ENCODE measurements around the gene ZBED1. TPM values are rescaled to one million over a fixed set of nuclear protein-coding genes. Genes with fewer than 3 reads are reported as not detected.

The ZBED1 gene
- total and polyA plus RNA-seq, 2 experiments from 2014 or later: 16.1 to 43.8 TPM

DNA sequence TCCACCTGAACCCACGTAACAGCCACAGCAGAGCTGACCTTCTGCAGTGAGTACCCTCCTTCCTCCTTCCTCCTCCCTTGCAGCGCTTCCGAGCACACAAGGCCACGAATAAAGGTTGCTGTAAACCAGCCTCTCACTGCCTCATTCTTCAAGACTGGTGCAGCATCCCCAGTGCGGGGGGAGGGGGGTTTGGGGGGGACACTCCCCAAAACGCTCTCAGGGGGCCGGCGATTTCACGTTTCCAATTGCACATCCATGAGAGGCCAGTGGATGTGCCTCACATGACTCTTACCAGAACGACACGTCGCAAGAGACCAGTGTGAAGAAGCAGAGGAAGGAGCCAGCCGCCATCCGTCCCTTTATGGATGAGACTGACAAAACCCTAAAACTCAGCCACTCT, 5.2 kb downstream of the ZBED1 start:
- peaks cover 47% of the 10 kb centered on the region for H3K4me1 ChIP-seq (ENCODE audit: insufficient read depth)
- H3K36me3 ChIP-seq (ENCODE audit: insufficient read depth): no peaks in the 10 kb centered on the region
- Mint-ChIP-seq H3K9me3 (no peaks in the 10 kb centered on the region), H3K4me1 (peaks cover 34% of the 10 kb centered on the region), H3K27ac (0 out of 2 replicates have a peak overlapping the region, but pooled peaks have one; percentile 62), H3K27me3 (ENCODE audit: insufficient read depth, low read depth, poor library complexity) (peaks cover 19% of the 10 kb centered on the region), H3K4me3 (no peak overlapping the region), H3K36me3 (ENCODE audit: low read depth) (peaks cover 44% of the 10 kb centered on the region)
- DNase-seq (ENCODE audit: low spot score): peak; percentile 26
- H3K27me3 ChIP-seq (ENCODE audit: insufficient read depth): no peaks in the 10 kb centered on the region
- no peak overlapping the region for H3K4me3 ChIP-seq
- no peak overlapping the region for H2AFZ ChIP-seq
- TF ChIP-seq POLR2AphosphoS5 (IDR thresholded peaks at IDR 0.05; ENCODE audit: low read depth) (no peak), STAT1 (IDR thresholded peaks at IDR 0.05; ENCODE audit: unreplicated experiment) (no peak), JUNB (IDR thresholded peaks at IDR 0.05; ENCODE audit: unreplicated experiment) (no peak), EZH2 (IDR thresholded peaks at IDR 0.05; ENCODE audit: low read depth, unreplicated experiment) (no peak), NANOG (IDR thresholded peaks at IDR 0.05; ENCODE audit: borderline replicate concordance) (no peak), CREB1 (CRISPR knock-in tag; IDR thresholded peaks at IDR 0.05; ENCODE audit: low read depth) (no peak), ZNF114 (CRISPR knock-in tag; IDR thresholded peaks at IDR 0.05) (no peak), ZNF331 (CRISPR knock-in tag; IDR thresholded peaks at IDR 0.05; ENCODE audit: low read depth) (no peak), EZH2phosphoT487 (IDR thresholded peaks at IDR 0.05; ENCODE audit: unreplicated experiment) (no peak)
- TF ChIP-seq, protein P1, sequence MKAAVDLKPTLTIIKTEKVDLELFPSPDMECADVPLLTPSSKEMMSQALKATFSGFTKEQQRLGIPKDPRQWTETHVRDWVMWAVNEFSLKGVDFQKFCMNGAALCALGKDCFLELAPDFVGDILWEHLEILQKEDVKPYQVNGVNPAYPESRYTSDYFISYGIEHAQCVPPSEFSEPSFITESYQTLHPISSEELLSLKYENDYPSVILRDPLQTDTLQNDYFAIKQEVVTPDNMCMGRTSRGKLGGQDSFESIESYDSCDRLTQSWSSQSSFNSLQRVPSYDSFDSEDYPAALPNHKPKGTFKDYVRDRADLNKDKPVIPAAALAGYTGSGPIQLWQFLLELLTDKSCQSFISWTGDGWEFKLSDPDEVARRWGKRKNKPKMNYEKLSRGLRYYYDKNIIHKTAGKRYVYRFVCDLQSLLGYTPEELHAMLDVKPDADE (IDR thresholded peaks at IDR 0.05): no peak
- TF ChIP-seq, protein P2, sequence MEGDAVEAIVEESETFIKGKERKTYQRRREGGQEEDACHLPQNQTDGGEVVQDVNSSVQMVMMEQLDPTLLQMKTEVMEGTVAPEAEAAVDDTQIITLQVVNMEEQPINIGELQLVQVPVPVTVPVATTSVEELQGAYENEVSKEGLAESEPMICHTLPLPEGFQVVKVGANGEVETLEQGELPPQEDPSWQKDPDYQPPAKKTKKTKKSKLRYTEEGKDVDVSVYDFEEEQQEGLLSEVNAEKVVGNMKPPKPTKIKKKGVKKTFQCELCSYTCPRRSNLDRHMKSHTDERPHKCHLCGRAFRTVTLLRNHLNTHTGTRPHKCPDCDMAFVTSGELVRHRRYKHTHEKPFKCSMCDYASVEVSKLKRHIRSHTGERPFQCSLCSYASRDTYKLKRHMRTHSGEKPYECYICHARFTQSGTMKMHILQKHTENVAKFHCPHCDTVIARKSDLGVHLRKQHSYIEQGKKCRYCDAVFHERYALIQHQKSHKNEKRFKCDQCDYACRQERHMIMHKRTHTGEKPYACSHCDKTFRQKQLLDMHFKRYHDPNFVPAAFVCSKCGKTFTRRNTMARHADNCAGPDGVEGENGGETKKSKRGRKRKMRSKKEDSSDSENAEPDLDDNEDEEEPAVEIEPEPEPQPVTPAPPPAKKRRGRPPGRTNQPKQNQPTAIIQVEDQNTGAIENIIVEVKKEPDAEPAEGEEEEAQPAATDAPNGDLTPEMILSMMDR (conservative IDR thresholded peaks at IDR 0.05; ENCODE audit: low read depth in 2 of 2): no peak
- TF ChIP-seq, protein P3, sequence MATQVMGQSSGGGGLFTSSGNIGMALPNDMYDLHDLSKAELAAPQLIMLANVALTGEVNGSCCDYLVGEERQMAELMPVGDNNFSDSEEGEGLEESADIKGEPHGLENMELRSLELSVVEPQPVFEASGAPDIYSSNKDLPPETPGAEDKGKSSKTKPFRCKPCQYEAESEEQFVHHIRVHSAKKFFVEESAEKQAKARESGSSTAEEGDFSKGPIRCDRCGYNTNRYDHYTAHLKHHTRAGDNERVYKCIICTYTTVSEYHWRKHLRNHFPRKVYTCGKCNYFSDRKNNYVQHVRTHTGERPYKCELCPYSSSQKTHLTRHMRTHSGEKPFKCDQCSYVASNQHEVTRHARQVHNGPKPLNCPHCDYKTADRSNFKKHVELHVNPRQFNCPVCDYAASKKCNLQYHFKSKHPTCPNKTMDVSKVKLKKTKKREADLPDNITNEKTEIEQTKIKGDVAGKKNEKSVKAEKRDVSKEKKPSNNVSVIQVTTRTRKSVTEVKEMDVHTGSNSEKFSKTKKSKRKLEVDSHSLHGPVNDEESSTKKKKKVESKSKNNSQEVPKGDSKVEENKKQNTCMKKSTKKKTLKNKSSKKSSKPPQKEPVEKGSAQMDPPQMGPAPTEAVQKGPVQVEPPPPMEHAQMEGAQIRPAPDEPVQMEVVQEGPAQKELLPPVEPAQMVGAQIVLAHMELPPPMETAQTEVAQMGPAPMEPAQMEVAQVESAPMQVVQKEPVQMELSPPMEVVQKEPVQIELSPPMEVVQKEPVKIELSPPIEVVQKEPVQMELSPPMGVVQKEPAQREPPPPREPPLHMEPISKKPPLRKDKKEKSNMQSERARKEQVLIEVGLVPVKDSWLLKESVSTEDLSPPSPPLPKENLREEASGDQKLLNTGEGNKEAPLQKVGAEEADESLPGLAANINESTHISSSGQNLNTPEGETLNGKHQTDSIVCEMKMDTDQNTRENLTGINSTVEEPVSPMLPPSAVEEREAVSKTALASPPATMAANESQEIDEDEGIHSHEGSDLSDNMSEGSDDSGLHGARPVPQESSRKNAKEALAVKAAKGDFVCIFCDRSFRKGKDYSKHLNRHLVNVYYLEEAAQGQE (IDR thresholded peaks at IDR 0.05; ENCODE audit: unreplicated experiment): no peak
- no peaks in the 10 kb centered on the region for H3K9me2 ChIP-seq (ENCODE audit: insufficient read depth)
- peaks cover 7% of the 10 kb centered on the region for H3F3A ChIP-seq (replicated peaks; ENCODE audit: low read depth)
- H3K79me2 ChIP-seq (replicated peaks; ENCODE audit: insufficient read depth): peaks cover 91% of the 10 kb centered on the region
- H4K20me1 ChIP-seq (replicated peaks; ENCODE audit: insufficient read depth): peaks cover 16% of the 10 kb centered on the region; the same call in 1 of the 2 replicates
- ATAC-seq: peak; percentile 8; the same call in 1 of the 3 replicates
- H3K4me2 ChIP-seq: 0 out of 2 replicates have a peak overlapping the region, but pooled peaks have one; percentile 20
- peak overlapping the region; percentile 89 for H3K27ac ChIP-seq (ENCODE audit: low read depth)

All from GM23338 (cell line).